HG02623 (cell line): ENCODE results near the gene APOL1.

Experiments used
- ATAC-seq: cut with Tn5 transposase; IDR thresholded peaks from one replicate; pipeline ENCODE4 v1.9.1; 2021; ENCODE audit warnings: moderate library complexity; ENCODE audit not compliant: unreplicated experiment

Gene APOL1

DNA sequence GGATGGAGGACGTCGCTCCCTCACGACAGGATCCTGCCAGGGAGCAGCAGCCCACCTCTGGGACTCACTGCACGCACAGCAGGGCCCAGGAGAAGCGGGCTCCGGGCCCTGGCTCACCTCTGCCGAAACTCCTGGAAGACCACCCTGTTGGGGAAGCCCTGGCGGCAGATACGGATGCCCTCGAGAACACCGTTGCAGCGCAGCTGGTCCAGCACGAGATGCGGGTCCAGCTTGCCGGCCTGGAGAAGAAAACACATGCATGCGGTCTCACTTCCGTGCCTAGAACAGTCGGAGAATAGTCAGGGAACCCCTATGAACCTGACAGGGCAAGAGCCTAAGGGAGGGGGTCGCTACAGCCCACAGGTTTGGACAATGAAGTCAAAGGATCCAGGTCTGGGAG, 52.9 kb downstream of the APOL1 start:
- no peak for ATAC-seq

DNA sequence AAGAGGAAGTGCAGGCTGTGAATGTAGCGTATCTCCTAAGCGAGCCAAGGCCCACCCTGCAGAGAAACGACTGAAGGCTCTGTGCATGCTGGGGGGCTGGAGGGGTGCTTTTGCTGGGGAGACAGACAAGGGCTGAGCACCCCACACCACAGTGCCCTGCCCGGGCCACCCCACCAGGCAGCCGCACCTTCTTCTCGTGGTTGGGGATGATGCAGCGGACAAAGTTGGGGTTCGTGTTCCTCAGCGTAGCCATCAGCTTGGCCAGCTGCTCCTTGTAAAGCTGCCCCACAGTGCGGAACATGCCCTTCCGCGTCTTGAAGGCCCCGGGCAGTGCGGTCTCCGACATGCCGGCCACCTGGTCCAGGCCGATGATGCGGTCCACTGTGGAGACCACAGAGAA, 53.3 kb downstream of the APOL1 start:
- no peak for ATAC-seq

DNA sequence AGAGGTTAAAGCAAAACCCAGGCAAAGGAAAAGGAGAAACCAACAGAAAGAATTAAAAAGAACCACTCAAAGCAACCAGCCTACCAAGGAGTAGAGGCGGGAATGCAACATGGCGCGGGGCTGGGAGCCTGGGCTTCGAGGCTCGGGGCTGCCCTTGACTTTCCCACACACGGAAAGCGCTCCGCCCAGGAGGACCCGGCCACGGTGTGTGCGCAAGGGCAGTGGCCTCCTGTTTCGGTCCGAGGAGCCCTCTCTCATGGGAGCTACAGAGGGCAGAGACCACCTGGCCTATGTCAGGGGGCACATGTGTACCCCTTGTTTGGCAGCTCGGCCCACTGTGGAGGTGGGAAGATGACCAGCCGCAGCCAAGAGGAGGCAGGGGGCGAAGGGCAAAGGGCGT, 55.9 kb downstream of the APOL1 start:
- ATAC-seq: no peak

DNA sequence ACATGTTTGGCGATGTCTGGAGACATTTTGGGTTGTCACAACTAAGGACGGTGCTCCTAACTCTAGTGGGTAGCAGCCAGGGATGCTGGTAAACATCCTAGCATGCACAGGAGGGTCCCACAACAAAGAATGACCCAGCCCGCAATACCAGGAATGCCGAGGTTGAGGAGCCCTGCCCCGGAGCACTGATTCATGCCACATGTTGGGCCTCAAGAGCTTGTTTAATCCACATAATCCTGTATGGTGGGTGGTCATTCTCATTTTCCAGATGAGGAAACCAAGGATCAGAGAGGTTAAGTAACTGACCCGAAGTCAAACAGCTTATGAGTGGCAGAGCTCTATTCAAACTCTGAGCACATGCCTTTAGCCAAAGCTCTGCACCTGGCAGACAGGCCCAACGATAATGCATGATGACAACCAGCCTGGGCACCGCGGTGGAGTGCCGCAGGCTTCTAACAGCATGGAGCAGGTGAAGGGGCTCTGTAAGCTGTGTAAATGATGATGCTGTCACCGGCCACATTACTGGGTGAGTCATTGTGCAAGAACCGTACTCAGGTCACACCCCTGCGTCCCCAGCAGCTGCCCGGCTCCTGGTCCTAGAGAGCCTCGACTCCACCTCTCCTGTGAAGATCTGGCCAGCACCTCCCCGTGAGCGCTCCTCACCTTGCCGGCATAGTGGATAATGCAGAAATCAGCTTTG, 58.6 kb downstream of the APOL1 start:
- no peak for ATAC-seq

DNA sequence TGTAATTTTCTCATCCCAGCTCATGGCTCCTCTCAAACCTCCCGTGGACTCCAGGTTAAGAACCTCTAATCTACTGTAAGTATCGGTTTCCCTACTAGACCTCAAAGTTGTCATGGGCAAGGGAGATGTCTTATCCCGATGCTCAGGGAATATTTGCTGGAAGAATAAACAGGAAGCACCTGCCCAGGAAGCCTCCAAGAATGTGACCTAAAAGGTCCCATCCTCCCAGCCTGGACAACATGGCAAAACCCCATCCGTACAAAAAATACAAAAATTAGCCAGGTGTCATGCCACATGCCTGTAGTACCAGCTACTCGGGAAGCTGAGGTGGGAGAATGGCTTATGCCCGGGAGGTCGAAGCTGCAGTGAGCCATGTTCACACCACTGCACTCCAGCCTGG, 62.4 kb downstream of the APOL1 start:
- no peak for ATAC-seq

DNA sequence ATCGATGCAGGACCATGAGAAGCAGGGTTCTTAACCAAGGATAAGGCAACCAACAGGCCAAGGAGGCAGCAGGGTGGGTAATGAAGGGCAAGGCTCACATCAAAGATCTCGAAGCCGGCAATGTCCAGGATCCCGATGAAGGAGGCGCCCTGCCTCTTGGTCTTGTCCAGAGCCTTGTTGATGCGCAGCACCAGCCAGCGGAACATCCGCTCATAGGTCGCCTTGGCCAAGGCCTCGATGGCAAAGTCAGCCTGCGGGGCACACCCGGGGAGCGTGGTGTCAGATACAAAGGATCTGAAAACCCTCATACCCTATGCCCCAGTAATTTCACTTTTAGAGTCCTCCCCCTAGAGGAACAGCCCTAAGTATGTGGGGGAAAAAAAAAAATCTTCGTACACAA, 63.5 kb downstream of the APOL1 start:
- ATAC-seq: no peak
